H1 (cell line): ENCODE measurements around the gene OR52E5.

Source experiments
- CREB1 ChIP-seq: IDR thresholded peaks from 2 replicates; pipeline ENCODE4 v1.6.1; 2012; ENCODE audit warnings: inconsistent platforms
- EGR1 ChIP-seq: IDR thresholded peaks from 2 replicates; pipeline ENCODE4 v1.6.1; 2011; ENCODE audit warnings: low read depth, low read length, borderline replicate concordance
- FOSL1 ChIP-seq: IDR thresholded peaks from 2 replicates; pipeline ENCODE4 v1.6.1; 2011; ENCODE audit warnings: mild to moderate bottlenecking, low read depth, low read length, moderate library complexity; ENCODE audit not compliant: insufficient read depth
- HDAC2 ChIP-seq, 2 experiments: fragments of 300-600 bp in 1 of 2; sonication (generic) in 1 of 2; IDR thresholded peaks; 2 replicates each; pipeline ENCODE4 v1.6.1; 2011 to 2012; ENCODE audit warnings: low read depth in 2 of 2, low read length in 2 of 2, mild to moderate bottlenecking in 2 of 2, moderate library complexity in 2 of 2, borderline replicate concordance in 1 of 2, inconsistent platforms in 1 of 2
- KDM1A ChIP-seq: fragments of 200-600, 300-600 bp; sonication (generic); IDR thresholded peaks from 2 replicates; pipeline ENCODE4 v1.7.1; 2016; ENCODE audit warnings: mild to moderate bottlenecking, low read length, borderline replicate concordance
- POLR2A ChIP-seq, 2 experiments: IDR thresholded peaks; 1 replicate in 1 of 2; 2 replicates in 1 of 2; pipeline ENCODE4 v1.6.1; 2011; ENCODE audit warnings: low read depth in 2 of 2, low read length in 2 of 2, mild to moderate bottlenecking in 2 of 2; ENCODE audit errors: control extremely low read depth in 1 of 2
- SIN3A ChIP-seq, 2 experiments: IDR thresholded peaks in 1 of 2; conservative IDR thresholded peaks in 1 of 2; 2 replicates each; pipeline ENCODE4 v1.6.1; 2011 to 2012; ENCODE audit warnings: low read length in 2 of 2, improper control_type of control experiment in 1 of 2, low read depth in 1 of 2, mild to moderate bottlenecking in 1 of 2
- TBP ChIP-seq: IDR thresholded peaks from 2 replicates; pipeline ENCODE4 v1.6.1; 2011; ENCODE audit warnings: low read depth, low read length, improper control_type of control experiment
- TCF12 ChIP-seq: IDR thresholded peaks from 2 replicates; pipeline ENCODE4 v1.6.1; 2011; ENCODE audit warnings: low read depth, mild to moderate bottlenecking, low read length
- YY1 ChIP-seq: IDR thresholded peaks from 2 replicates; pipeline ENCODE4 v1.6.1; 2011; ENCODE audit warnings: low read depth, mild to moderate bottlenecking, low read length
- TF ChIP-seq, protein P1 (sequence below): IDR thresholded peaks from 2 replicates; pipeline ENCODE4 v1.6.1; 2012; ENCODE audit warnings: inconsistent platforms
- TF ChIP-seq, protein P2 (sequence below), 3 experiments: IDR thresholded peaks; 1 replicate in 2 of 3; 2 replicates in 1 of 3; pipeline versions ENCODE4 v1.5.1 to v1.6.1; 2011; ENCODE audit warnings: low read length in 3 of 3, mild to moderate bottlenecking in 3 of 3, inconsistent platforms in 2 of 3, low read depth in 1 of 3, moderate library complexity in 1 of 3; ENCODE audit not compliant: insufficient read depth in 1 of 3; ENCODE audit errors: control extremely low read depth in 1 of 3
- TF ChIP-seq, protein P3 (sequence below): IDR thresholded peaks from 2 replicates; pipeline ENCODE4 v1.6.1; 2011; ENCODE audit warnings: low read length, improper control_type of control experiment
- TF ChIP-seq, protein P4 (sequence below): IDR thresholded peaks from 2 replicates; pipeline ENCODE4 v1.6.1; 2012; ENCODE audit warnings: low read length, inconsistent platforms

DNA sequence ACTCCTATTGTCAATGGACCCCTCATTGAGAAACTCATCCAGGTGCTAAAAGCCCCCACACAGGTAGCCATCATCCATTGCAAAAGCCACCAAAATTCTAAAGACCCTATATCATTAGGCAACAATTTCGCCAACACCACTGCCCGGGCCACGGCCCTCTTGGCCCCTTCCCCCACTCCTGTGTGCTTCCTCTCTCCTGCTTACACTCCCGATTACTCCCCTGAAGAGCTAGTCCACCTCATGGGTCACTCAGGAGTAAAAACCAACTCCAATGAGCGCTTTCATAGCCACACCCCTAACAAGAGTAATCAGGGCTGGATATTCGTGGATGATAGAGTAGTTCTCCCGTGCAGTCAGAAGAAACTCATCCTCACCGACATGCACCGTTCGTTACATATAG lies 40.1 kb downstream of the OR52E5 start:
- TF ChIP-seq, protein P1, sequence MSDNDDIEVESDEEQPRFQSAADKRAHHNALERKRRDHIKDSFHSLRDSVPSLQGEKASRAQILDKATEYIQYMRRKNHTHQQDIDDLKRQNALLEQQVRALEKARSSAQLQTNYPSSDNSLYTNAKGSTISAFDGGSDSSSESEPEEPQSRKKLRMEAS, result no peak
- TF ChIP-seq, protein P2, sequence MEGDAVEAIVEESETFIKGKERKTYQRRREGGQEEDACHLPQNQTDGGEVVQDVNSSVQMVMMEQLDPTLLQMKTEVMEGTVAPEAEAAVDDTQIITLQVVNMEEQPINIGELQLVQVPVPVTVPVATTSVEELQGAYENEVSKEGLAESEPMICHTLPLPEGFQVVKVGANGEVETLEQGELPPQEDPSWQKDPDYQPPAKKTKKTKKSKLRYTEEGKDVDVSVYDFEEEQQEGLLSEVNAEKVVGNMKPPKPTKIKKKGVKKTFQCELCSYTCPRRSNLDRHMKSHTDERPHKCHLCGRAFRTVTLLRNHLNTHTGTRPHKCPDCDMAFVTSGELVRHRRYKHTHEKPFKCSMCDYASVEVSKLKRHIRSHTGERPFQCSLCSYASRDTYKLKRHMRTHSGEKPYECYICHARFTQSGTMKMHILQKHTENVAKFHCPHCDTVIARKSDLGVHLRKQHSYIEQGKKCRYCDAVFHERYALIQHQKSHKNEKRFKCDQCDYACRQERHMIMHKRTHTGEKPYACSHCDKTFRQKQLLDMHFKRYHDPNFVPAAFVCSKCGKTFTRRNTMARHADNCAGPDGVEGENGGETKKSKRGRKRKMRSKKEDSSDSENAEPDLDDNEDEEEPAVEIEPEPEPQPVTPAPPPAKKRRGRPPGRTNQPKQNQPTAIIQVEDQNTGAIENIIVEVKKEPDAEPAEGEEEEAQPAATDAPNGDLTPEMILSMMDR (IDR thresholded peaks at IDR 0.05; ENCODE audit: control extremely low read depth in 1 of 3, insufficient read depth in 1 of 3, low read depth in 1 of 3, low read length in 3 of 3), result no peak
- no peak for TF ChIP-seq FOSL1
- no peak for TF ChIP-seq CREB1
- no peak for TF ChIP-seq YY1
- TF ChIP-seq SIN3A (conservative IDR thresholded peaks at IDR 0.05 in 1 of 2, IDR thresholded peaks at IDR 0.05 in 1 of 2; ENCODE audit: low read depth in 1 of 2, low read length in 2 of 2), result no peak
- TF ChIP-seq TBP, result no peak
- TF ChIP-seq POLR2A (IDR thresholded peaks at IDR 0.05; ENCODE audit: control extremely low read depth in 1 of 2, low read depth in 2 of 2, low read length in 2 of 2), result no peak
- TF ChIP-seq EGR1, result no peak
- TF ChIP-seq KDM1A, result no peak
- TF ChIP-seq, protein P3, sequence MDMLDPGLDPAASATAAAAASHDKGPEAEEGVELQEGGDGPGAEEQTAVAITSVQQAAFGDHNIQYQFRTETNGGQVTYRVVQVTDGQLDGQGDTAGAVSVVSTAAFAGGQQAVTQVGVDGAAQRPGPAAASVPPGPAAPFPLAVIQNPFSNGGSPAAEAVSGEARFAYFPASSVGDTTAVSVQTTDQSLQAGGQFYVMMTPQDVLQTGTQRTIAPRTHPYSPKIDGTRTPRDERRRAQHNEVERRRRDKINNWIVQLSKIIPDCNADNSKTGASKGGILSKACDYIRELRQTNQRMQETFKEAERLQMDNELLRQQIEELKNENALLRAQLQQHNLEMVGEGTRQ, result no peak
- no peak for TF ChIP-seq HDAC2 (IDR thresholded peaks at IDR 0.05; ENCODE audit: borderline replicate concordance in 1 of 2, low read depth in 2 of 2, low read length in 2 of 2)
- TF ChIP-seq TCF12, result no peak
- TF ChIP-seq, protein P4, sequence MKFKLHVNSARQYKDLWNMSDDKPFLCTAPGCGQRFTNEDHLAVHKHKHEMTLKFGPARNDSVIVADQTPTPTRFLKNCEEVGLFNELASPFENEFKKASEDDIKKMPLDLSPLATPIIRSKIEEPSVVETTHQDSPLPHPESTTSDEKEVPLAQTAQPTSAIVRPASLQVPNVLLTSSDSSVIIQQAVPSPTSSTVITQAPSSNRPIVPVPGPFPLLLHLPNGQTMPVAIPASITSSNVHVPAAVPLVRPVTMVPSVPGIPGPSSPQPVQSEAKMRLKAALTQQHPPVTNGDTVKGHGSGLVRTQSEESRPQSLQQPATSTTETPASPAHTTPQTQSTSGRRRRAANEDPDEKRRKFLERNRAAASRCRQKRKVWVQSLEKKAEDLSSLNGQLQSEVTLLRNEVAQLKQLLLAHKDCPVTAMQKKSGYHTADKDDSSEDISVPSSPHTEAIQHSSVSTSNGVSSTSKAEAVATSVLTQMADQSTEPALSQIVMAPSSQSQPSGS, result no peak
